H9 (cell line): ENCODE data around the gene PRLHR. TPM values are rescaled to one million over a fixed set of nuclear protein-coding genes. Genes with fewer than 3 reads are reported as not detected.

Source experiments
- DNase-seq: peaks from one replicate; pipeline ENCODE4 v3.0.0-alpha.2; 2017
- H2AFZ ChIP-seq: one replicate; pipeline ENCODE4 v1.6.1; 2013; ENCODE audit warnings: mild to moderate bottlenecking, low read length, control low read depth, moderate library complexity
- H2AK5ac ChIP-seq: 2 replicates; pipeline ENCODE4 v1.6.1; 2013; ENCODE audit warnings: low read length, control low read depth, mixed read lengths; ENCODE audit not compliant: insufficient read length
- H2BK120ac ChIP-seq: one replicate; pipeline ENCODE4 v1.6.1; 2013; ENCODE audit warnings: low read depth, mild to moderate bottlenecking, low read length, control low read depth, inconsistent platforms; ENCODE audit not compliant: poor library complexity, severe bottlenecking
- H2BK12ac ChIP-seq: 2 replicates; pipeline ENCODE4 v1.6.1; 2013; ENCODE audit warnings: low read length, control low read depth, mixed read lengths, low read depth; ENCODE audit not compliant: insufficient read length
- H2BK15ac ChIP-seq: 2 replicates; pipeline ENCODE4 v1.6.1; 2013; ENCODE audit warnings: low read depth, low read length, control low read depth
- H2BK20ac ChIP-seq: one replicate; pipeline ENCODE4 v1.6.1; 2013; ENCODE audit warnings: low read depth, mild to moderate bottlenecking, low read length, control low read depth, inconsistent platforms; ENCODE audit not compliant: poor library complexity, severe bottlenecking
- H2BK5ac ChIP-seq: 2 replicates; pipeline ENCODE4 v1.6.1; 2013; ENCODE audit warnings: low read length, control low read depth, mixed read lengths; ENCODE audit not compliant: insufficient read length
- H3K14ac ChIP-seq: 2 replicates; pipeline ENCODE4 v1.6.1; 2013; ENCODE audit warnings: low read length, control low read depth; ENCODE audit not compliant: insufficient read depth
- H3K18ac ChIP-seq: 2 replicates; pipeline ENCODE4 v1.6.1; 2013; ENCODE audit warnings: low read depth, mild to moderate bottlenecking, mixed read lengths, low read length, control low read depth; ENCODE audit not compliant: insufficient read length
- H3K23ac ChIP-seq: 2 replicates; pipeline ENCODE4 v1.6.1; 2013; ENCODE audit warnings: low read length, control low read depth, mixed read lengths, low read depth; ENCODE audit not compliant: insufficient read length
- H3K23me2 ChIP-seq: 2 replicates; pipeline ENCODE4 v1.6.1; 2013; ENCODE audit warnings: low read depth, mild to moderate bottlenecking, mixed read lengths, low read length, control low read depth; ENCODE audit not compliant: insufficient read length, poor library complexity, severe bottlenecking
- H3K27ac ChIP-seq: 2 replicates; pipeline ENCODE4 v1.5.1; 2013; ENCODE audit warnings: low read length, control low read depth, mixed read lengths, low read depth; ENCODE audit not compliant: insufficient read length
- H3K27me3 ChIP-seq: 2 replicates; pipeline ENCODE4 v1.6.1; 2013; ENCODE audit warnings: low read length, control low read depth, inconsistent platforms; ENCODE audit not compliant: insufficient read depth
- H3K4ac ChIP-seq: 2 replicates; pipeline ENCODE4 v1.6.1; 2013; ENCODE audit warnings: low read depth, mild to moderate bottlenecking, control low read depth, inconsistent platforms, low read length, moderate library complexity
- H3K4me1 ChIP-seq: 2 replicates; pipeline ENCODE4 v1.6.1; 2013; ENCODE audit warnings: low read length, control low read depth, inconsistent platforms; ENCODE audit not compliant: insufficient read depth
- H3K4me2 ChIP-seq: 2 replicates; pipeline ENCODE4 v1.6.1; 2013; ENCODE audit warnings: low read length, control low read depth, mixed read lengths; ENCODE audit not compliant: insufficient read length, insufficient read depth
- H3K56ac ChIP-seq: 2 replicates; pipeline ENCODE4 v1.6.1; 2013; ENCODE audit warnings: low read depth, mild to moderate bottlenecking, mixed read lengths, low read length, control low read depth; ENCODE audit not compliant: insufficient read length
- H3K79me1 ChIP-seq: 2 replicates; pipeline ENCODE4 v1.6.1; 2013; ENCODE audit warnings: low read depth, mild to moderate bottlenecking, moderate library complexity, low read length, control low read depth, inconsistent platforms; ENCODE audit not compliant: insufficient read depth, poor library complexity, severe bottlenecking
- H3K79me2 ChIP-seq: 2 replicates; pipeline ENCODE4 v1.6.1; 2013; ENCODE audit warnings: low read length, control low read depth, inconsistent platforms; ENCODE audit not compliant: insufficient read depth
- H3K9ac ChIP-seq: 2 replicates; pipeline ENCODE4 v1.6.1; 2013; ENCODE audit warnings: low read length, control low read depth, mixed read lengths; ENCODE audit not compliant: insufficient read length; ENCODE audit errors: extremely low read depth
- H3K9me3 ChIP-seq: one replicate; pipeline ENCODE4 v1.6.1; 2013; ENCODE audit warnings: low read depth, low read length, inconsistent platforms; ENCODE audit not compliant: control insufficient read depth
- H3T11ph ChIP-seq: one replicate; pipeline ENCODE4 v1.6.1; 2013; ENCODE audit warnings: mild to moderate bottlenecking, low read length, control low read depth, inconsistent platforms
- H4K20me1 ChIP-seq: one replicate; pipeline ENCODE4 v1.6.1; 2013; ENCODE audit not compliant: control insufficient read depth, insufficient read length, insufficient read depth
- H4K5ac ChIP-seq: 2 replicates; pipeline ENCODE4 v1.6.1; 2013; ENCODE audit warnings: low read depth, mild to moderate bottlenecking, mixed read lengths, low read length, control low read depth; ENCODE audit not compliant: insufficient read length
- H4K8ac ChIP-seq: replicated peaks from 2 replicates; pipeline ENCODE4 v1.6.1; 2013; ENCODE audit warnings: low read length, control low read depth, mixed read lengths, low read depth; ENCODE audit not compliant: insufficient read length
- H4K91ac ChIP-seq: 2 replicates; pipeline ENCODE4 v1.6.1; 2013; ENCODE audit warnings: low read depth, mild to moderate bottlenecking, moderate library complexity, mixed read lengths, low read length, control low read depth; ENCODE audit not compliant: insufficient read length
- H3K27ac Mint-ChIP-seq, 3 experiments: 2 replicates in 2 of 3; 3 replicates in 1 of 3; pipeline ENCODE4 v1.8.0; 2020 to 2021; ENCODE audit warnings: mixed read lengths in 3 of 3, mild to moderate bottlenecking in 1 of 3, moderate library complexity in 1 of 3
- H3K27me3 Mint-ChIP-seq: 2 replicates; pipeline ENCODE4 v1.8.0; 2021; ENCODE audit warnings: low read depth, mild to moderate bottlenecking, moderate library complexity, mixed read lengths
- H3K36me3 Mint-ChIP-seq, 3 experiments: 2 replicates in 2 of 3; 3 replicates in 1 of 3; pipeline ENCODE4 v1.8.0; 2020 to 2021; ENCODE audit warnings: low read depth in 3 of 3, mixed read lengths in 3 of 3; ENCODE audit not compliant: insufficient read depth in 1 of 3
- H3K4me1 Mint-ChIP-seq, 2 experiments: 2 replicates each; pipeline ENCODE4 v1.8.0; 2020; ENCODE audit warnings: mixed read lengths in 2 of 2
- H3K4me3 Mint-ChIP-seq, 2 experiments: 2 replicates in 1 of 2; 3 replicates in 1 of 2; pipeline ENCODE4 v1.8.0; 2020 to 2021; ENCODE audit warnings: mild to moderate bottlenecking in 2 of 2, mixed read lengths in 2 of 2, moderate library complexity in 1 of 2
- H3K9me3 Mint-ChIP-seq, 2 experiments: 2 replicates in 1 of 2; 3 replicates in 1 of 2; pipeline ENCODE4 v1.8.0; 2020; ENCODE audit warnings: mild to moderate bottlenecking in 2 of 2, mixed read lengths in 2 of 2, moderate library complexity in 1 of 2
- CTCF ChIP-seq: fragments of 200-600 bp; sonication (generic); conservative IDR thresholded peaks from 3 replicates; pipeline ENCODE4 v1.8.0; 2021; ENCODE audit warnings: antibody characterized with exemption, mild to moderate bottlenecking
- WGBS: extraction: QIAGEN DNeasy Blood & Tissue Kit; methylation state at CpG from one replicate; pipeline ENCODE4 v1.1.7; 2013; ENCODE audit warnings: missing lambda C conversion rate, low lambda C conversion rate, mixed read lengths; ENCODE audit not compliant: insufficient read length; ENCODE audit errors: extremely low coverage; 5-methylcytosine and 5-hydroxymethylcytosine counted together
- total RNA-seq: library from RNA; stranded (reverse); gene quantifications from 2 replicates; pipeline ENCODE4 v1.2.1, GENCODE V29; 2021

The PRLHR gene
- total RNA-seq, 1 experiment from 2014 or later, result not detected

GRCh38 chr10:118582511-118582910 is 12.9 kb downstream of the PRLHR start:
- no peak overlapping the region for H3K4ac ChIP-seq
- TF ChIP-seq CTCF, result no peak
- no peaks in the 10 kb centered on the region for H3K4me1 Mint-ChIP-seq
- H3K27me3 ChIP-seq, result no peaks in the 10 kb centered on the region
- H3K27me3 Mint-ChIP-seq, result peaks cover 10% of the 10 kb centered on the region
- H3K27ac Mint-ChIP-seq, result no peak overlapping the region
- H3K18ac ChIP-seq, result no peak overlapping the region
- H2AK5ac ChIP-seq, result no peak overlapping the region
- H3K79me1 ChIP-seq, result no peaks in the 10 kb centered on the region
- no peak overlapping the region for H3K14ac ChIP-seq
- no peak overlapping the region for H2BK15ac ChIP-seq
- H2BK20ac ChIP-seq, result no peak overlapping the region
- no peak for DNase-seq
- no CpG with 5 or more reads among the region's 3 CpGs for WGBS
- no peak overlapping the region for H3K9ac ChIP-seq
- H2BK12ac ChIP-seq, result no peak overlapping the region
- H4K5ac ChIP-seq, result no peak overlapping the region
- no peaks in the 10 kb centered on the region; a peak in 1 of 7 replicates for H3K36me3 Mint-ChIP-seq
- H3K9me3 Mint-ChIP-seq, result no peaks in the 10 kb centered on the region
- H3T11ph ChIP-seq, result no peak overlapping the region
- H3K23me2 ChIP-seq, result no peaks in the 10 kb centered on the region
- H2BK5ac ChIP-seq, result no peak overlapping the region
- H4K91ac ChIP-seq, result no peak overlapping the region
- H3K23ac ChIP-seq, result no peak overlapping the region
- H3K9me3 ChIP-seq, result no peaks in the 10 kb centered on the region
- no peak overlapping the region for H4K8ac ChIP-seq
- H2BK120ac ChIP-seq, result no peak overlapping the region
- H3K4me2 ChIP-seq, result no peak overlapping the region
- no peak overlapping the region for H3K56ac ChIP-seq
- H2AFZ ChIP-seq, result no peak overlapping the region
- no peaks in the 10 kb centered on the region for H3K79me2 ChIP-seq
- H3K27ac ChIP-seq, result no peak overlapping the region
- no peaks in the 10 kb centered on the region for H4K20me1 ChIP-seq
- no peaks in the 10 kb centered on the region for H3K4me1 ChIP-seq
- no peak overlapping the region for H3K4me3 Mint-ChIP-seq
